ENCODE data around the gene ALG9.

ALG9 gene

GRCh38 chr11:111833524-111833923, 37.9 kb downstream of the ALG9 start:
- no peak for DNase-seq

GRCh38 chr11:111829185-111829968, 42.0 kb downstream of the ALG9 start:
- peak; percentile 20 for DNase-seq

GRCh38 chr11:111826322-111826950, 44.9 kb downstream of the ALG9 start:
- DNase-seq, result no peak

GRCh38 chr11:111823629-111824028, 47.8 kb downstream of the ALG9 start:
- DNase-seq, result no peak

GRCh38 chr11:111823131-111823530, 48.2 kb downstream of the ALG9 start:
- DNase-seq, result no peak

GRCh38 chr11:111819829-111820237, 51.5 kb downstream of the ALG9 start:
- no peak for DNase-seq

GRCh38 chr11:111819161-111819828, 52.1 kb downstream of the ALG9 start:
- DNase-seq, result no peak

DNA sequence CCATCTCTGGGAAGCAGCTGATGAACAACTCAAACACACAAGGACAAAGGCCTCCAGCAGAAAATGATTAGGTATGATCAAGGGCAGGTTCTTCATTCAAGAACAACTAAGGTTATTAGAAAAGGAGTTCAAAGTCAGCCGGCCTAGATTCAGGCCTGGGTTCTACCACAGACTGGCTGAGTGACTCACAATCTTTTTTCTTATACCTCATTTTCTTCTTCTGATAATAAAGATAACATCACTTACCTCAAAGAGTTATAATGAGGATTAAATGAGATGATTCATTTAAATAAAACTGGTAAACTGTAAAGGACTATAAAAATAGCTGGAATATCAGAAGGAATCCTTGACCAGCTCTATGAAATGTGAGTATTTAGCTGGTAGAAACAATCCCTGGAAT, 55.9 kb downstream of the ALG9 start:
- DNase-seq, result no peak

GRCh38 chr11:111814557-111815320, 56.6 kb downstream of the ALG9 start:
- DNase-seq, result no peak

- no peak for DNase-seq
Measured at GRCh38 chr11:111814106-111814505, 57.3 kb downstream of the ALG9 start.

GRCh38 chr11:111812211-111812610, 59.2 kb downstream of the ALG9 start:
- no peak for DNase-seq

DNA sequence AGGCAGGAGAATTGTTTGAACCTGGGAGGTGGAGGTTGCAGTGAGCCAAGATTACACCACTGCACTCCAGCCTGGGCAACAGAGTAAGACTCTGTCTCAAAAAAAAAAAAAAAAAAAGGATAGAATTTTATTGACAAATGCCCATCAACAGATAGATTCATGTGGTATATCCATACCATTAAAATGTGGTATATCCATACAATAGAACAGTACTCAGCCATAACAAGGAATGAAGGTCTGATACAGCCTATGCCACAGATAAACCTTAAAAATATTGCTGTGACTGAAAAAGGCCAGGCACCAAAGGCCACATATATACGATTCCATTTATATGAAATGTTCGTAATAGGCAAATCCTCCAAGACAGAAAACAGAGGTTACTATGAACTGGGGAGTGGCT, 59.9 kb downstream of the ALG9 start:
- no peak for DNase-seq

- no peak for DNase-seq
Measured at GRCh38 chr11:111808834-111809233, 62.5 kb downstream of the ALG9 start.

- DNase-seq, result no peak
Measured at GRCh38 chr11:111808063-111808588, 63.3 kb downstream of the ALG9 start.

- no peak for DNase-seq
Measured at GRCh38 chr11:111807076-111807475, 64.3 kb downstream of the ALG9 start.

DNA sequence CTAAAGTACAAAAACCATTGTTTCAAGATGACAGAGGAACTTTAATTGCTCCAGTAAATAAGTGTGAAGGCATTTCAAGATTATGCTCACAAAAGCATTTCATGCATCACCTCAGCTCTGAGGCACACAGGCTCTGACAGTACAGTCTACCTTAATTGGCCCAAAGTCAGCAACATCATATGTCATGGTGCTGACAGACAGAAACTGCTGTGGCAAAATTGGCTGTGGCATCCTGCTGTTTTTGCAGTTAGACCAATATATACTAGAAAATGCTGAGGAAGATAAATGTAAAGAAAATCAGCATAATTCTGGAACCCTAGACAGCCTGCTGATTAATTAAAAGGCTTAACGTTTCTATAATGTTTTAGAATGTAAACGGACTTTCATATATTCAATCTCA, 70.2 kb downstream of the ALG9 start:
- no peak for DNase-seq

- DNase-seq, result no peak
Measured at GRCh38 chr11:111798279-111798678, 73.1 kb downstream of the ALG9 start.

DNA sequence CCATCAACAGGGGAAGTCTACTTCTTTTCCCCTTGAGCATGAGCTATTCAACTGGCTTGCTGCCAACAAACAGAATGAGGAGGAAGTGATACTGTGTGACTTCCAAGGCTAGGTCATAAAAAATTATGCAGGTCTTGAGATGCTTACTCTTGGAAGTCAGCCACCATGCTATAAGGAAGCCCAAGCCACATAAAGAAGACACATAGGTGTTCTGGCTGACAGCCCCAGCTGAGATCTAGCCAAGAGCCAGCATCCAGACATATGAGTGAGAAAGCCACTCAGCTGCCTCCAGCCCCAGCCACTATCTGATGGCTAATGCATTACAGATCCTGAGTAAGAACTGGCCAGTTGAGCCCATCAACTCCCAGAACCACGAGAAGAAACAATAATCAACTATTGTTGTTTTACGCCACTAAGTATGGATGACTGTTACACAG, 74.2 kb downstream of the ALG9 start:
- DNase-seq, result no peak

GRCh38 chr11:111796696-111797095, 74.7 kb downstream of the ALG9 start:
- DNase-seq, result no peak

DNA sequence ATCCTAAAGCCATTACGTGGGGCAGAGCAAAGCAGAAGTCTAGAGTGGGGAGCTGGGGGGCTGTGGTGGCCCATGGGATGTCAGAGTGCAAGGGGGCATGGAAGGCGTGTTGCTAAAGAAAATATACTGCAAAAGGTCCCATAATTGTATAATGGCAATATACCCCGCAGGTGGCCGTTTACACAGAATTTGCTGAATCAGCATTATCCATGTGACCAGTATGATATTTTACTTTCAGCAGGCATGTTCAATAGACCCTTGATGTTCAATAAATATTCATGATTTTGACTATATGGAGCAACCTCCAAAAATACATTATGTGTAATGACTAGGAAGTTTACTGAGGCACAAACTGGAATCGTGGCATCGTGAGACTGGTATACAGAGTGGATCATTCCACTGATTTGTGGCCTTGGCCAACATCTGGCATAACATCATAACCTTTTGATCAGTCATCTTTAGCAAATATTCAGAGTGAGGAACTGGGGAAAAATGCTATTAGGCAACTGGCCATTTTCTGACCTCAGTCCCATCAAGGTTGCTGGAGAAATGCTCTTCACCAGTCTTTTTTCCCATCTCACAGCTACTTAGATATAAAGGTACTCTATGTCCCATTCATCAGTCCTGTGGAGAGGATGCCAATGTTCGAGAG, 75.9 kb downstream of the ALG9 start:
- DNase-seq, result no peak

- DNase-seq, result no peak
Measured at GRCh38 chr11:111793863-111794262, 77.5 kb downstream of the ALG9 start.

- no peak for DNase-seq
Measured at GRCh38 chr11:111792955-111793500, 78.4 kb downstream of the ALG9 start.

Data from activated CD4-positive, alpha-beta T cell treated with anti-CD3 and anti-CD28 coated beads, Interleukin-2, Interleukin-6, amounts not matched to agents 100 ng/mL and 50 ng/mL, durations not matched to agents 16 hours and 8 hours (primary cell).